Thyroid gland (tissue), 4 donors: ENCODE measurements around the gene ZCCHC3.

ENCODE experiments used
- POLR2A ChIP-seq, 2 donors: fragments of 450-650 bp; IDR thresholded peaks; one replicate each; pipeline ENCODE4 v1.6.1; 2017; ENCODE audit warnings: antibody characterized with exemption in 2 of 2, mild to moderate bottlenecking in 2 of 2, moderate library complexity in 1 of 2
- TF ChIP-seq, protein P1 (sequence below), 6 experiments: fragments of 200-600 bp in 3 of 6; fragments of 450-650 bp in 3 of 6; sonication (generic) in 3 of 6; IDR thresholded peaks; one replicate each; pipeline ENCODE4 v1.5.1; 2016 to 2019; ENCODE audit warnings: antibody characterized with exemption in 6 of 6, mild to moderate bottlenecking in 2 of 6, inconsistent platforms in 1 of 6, moderate library complexity in 1 of 6

DNA sequence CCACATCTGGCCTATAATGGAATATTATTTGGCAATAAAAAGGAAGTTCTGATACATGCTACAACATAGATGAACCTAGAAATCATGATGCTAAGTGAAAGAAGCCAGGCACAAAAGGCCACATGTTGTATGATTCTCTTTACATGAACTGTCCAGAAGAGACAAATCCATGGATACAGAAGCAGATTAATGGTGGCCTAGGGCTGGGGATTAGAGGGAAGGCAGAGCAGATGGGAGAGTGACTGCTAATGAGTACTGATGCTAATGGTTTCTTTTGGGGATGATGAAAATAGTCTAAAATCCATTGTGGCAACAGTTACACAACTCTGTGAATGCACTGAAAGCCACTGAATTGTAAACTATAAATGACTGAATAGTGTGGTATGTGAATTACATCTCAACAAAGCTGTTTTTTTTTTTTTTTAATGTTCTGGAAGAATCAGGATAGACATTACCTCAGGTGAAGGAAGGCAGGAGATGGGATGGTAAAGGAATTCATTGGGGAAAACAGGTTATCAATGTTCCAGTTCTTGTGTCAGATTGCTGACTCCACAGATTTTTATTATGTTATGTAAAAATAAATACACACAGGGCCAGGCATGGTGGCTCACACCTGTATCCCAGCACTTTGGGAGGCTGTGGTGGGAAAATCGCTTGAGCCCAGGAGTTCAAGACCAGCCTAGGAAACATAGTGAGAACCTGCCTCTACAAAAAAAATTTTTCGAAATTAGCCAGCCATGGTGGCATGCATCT is 19.1 kb downstream of the ZCCHC3 start:
- TF ChIP-seq, protein P1, sequence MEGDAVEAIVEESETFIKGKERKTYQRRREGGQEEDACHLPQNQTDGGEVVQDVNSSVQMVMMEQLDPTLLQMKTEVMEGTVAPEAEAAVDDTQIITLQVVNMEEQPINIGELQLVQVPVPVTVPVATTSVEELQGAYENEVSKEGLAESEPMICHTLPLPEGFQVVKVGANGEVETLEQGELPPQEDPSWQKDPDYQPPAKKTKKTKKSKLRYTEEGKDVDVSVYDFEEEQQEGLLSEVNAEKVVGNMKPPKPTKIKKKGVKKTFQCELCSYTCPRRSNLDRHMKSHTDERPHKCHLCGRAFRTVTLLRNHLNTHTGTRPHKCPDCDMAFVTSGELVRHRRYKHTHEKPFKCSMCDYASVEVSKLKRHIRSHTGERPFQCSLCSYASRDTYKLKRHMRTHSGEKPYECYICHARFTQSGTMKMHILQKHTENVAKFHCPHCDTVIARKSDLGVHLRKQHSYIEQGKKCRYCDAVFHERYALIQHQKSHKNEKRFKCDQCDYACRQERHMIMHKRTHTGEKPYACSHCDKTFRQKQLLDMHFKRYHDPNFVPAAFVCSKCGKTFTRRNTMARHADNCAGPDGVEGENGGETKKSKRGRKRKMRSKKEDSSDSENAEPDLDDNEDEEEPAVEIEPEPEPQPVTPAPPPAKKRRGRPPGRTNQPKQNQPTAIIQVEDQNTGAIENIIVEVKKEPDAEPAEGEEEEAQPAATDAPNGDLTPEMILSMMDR (IDR thresholded peaks at IDR 0.05): no peak
- TF ChIP-seq POLR2A (IDR thresholded peaks at IDR 0.05): no peak
